OCI-LY1 (cell line): ENCODE data around the gene PID1.

Experiments
- CTCF ChIP-seq: fragments of 200-600 bp; sonication (generic), shearing (Covaris generic); IDR thresholded peaks from 2 replicates; pipeline ENCODE4 v1.5.1; 2017; ENCODE audit warnings: mild to moderate bottlenecking, antibody characterized with exemption, low read length, moderate library complexity, mixed read lengths
- EZH2 ChIP-seq: fragments of 200-600 bp; sonication (generic), shearing (Covaris generic); IDR thresholded peaks from 2 replicates; pipeline ENCODE4 v1.8.0; 2017; ENCODE audit warnings: borderline replicate concordance, mixed run types, mild to moderate bottlenecking, antibody characterized with exemption, low read length, moderate library complexity, mixed read lengths

- TF ChIP-seq CTCF (no peak), EZH2 (no peak)
Observed at GRCh38 chr2:229009816-229010215, 261.3 kb downstream of the PID1 start.
